HG03354 (cell line): ENCODE results near the gene C19orf33.
"Not testable (repeated sequence)": the region's sequence is repeated elsewhere in the genome, so short reads cannot be mapped to it uniquely, and the experiment has no call there.

Experiments
- ATAC-seq: cut with Tn5 transposase; IDR thresholded peaks from one replicate; pipeline ENCODE4 v1.9.1; 2021; ENCODE audit warnings: mild to moderate bottlenecking; ENCODE audit not compliant: unreplicated experiment, poor library complexity, severe bottlenecking

C19orf33 gene

GRCh38 chr19:38303517-38304351 is at the start of gene C19orf33:
TSS of gene C19orf33 (plus strand) at chr19:38304251. CDS start at chr19:38304262, 11 bp downstream.
- ATAC-seq = no peak

DNA sequence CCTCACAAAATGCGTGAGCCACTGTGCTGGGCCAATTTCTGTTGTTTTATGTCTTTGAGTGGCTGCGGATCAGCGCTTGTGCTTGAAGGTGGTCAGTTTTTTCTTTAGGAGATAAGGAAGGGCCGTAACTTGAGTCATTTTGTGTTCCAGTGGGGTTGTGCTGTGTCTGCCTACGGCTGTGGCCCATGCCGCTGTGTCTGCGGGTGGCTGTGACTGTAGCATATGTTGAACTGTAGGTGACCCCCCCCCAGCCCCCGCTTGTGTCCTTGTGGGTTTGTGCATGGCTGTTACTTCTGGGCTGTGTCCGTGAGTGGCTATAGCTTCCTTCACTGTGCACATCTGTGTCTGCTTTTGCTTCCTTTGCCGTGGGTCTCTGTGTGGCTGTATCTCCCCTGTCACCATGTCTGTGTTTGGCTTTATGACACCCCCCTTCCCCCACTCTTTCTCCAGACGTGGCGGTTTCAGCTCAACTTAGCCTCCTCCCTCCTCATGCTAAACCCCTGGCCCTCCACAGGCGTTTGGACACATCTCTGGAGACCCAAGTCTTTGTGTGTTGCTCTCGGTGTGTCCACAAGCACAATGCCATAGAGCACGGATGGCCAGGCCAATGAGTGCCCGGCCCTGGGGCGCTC is 48.6 kb upstream of the C19orf33 start:
- ATAC-seq = no peak

DNA sequence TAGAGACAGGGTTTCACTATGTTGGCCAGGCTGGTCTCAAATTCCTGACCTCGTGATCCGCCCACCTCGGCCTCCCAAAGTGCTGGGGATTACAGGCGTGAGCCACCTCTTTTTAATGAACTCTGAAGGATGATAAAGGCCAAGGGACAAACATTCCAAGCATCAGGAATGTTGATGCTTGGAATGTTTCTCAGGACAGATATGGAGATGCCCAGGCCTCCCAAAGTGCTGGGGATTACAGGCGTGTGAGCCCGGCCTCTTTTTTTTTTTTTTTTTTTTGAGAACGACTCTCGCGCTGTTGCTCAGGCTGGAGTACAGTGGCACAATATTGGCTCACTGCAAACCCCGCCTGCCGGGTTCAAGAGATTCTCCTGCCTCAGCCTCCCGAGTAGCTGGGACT is 42.1 kb upstream of the C19orf33 start:
- not testable (repeated sequence) for ATAC-seq

DNA sequence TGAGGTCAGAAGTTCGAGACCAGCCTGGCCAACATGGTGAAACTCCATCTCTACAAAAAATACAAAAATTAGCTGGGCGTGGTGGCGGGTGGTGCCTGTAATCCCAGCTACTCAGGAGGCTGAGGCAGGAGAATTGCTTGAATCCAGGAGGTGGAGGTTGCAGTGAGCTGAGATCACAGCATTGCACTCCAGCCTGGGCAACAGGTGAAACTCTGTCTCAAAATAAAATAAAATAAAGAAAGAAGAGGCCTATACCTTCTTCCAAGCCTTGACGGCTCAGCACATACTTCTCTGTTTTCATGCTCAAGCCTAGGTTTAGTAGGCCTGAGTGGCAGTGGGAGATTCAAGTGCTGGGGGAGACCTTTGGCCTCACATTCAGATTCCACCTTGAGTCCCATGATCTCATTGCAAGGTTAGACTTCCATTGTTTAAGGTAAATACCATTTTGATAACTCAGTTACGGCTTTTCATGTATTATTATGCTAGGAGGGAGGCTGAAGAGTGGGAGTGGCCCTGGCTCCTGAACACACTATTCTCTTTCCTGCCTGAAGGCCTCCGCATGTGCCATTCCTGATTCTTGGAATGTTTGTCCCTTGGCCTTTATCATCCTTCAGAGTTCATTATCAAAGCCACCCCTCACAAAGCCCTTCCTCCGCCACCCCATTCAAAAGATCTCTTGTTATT is 41.3 kb upstream of the C19orf33 start:
- ATAC-seq = no peak

DNA sequence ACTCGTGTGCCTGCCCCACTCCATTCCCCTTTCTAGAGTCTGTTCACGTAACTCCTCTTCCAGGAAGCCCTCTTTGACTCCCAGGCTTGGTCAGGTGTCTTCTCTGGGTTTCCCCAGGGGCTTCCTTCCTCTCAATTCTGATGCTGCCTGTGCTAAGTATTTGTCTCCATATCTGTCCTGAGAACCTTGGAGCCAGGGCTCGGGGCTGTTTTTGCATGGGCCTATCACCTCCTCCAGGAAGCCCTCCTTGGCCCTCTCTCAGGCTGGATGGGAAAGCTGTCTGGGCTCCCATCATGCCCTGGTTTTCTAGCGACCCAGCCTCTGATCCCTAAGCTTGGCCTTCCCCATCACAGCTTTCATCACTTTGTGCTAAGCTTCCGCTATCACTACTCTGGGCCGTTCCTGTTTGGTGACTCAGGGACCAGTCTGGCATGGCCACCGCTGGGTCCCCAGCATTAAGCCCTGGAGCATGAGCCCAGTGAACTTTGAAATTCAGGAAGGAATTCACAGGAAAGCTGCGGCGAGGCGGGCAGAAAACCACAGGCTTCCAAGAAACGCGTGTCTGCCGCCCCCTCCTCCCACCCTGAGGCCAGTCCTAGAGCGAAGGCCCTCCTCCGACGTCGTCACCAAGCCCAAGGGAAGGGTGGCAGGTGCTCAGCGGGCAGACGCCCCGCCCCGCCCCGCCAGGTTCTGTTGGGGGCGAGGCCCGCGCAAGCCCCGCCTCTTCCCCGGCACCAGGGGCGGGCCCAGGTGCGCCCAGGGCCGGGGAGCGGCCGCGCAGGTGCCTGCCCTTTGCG is 40.2 kb upstream of the C19orf33 start:
- peak; percentile 75 for ATAC-seq

GRCh38 chr19:38264486-38265212 is 39.4 kb upstream of the C19orf33 start, which contains the start of gene SPINT2:
TSS of gene SPINT2 (plus strand) at chr19:38264573. CDS start at chr19:38264893, 320 bp downstream.
- ATAC-seq = peak; percentile 41

DNA sequence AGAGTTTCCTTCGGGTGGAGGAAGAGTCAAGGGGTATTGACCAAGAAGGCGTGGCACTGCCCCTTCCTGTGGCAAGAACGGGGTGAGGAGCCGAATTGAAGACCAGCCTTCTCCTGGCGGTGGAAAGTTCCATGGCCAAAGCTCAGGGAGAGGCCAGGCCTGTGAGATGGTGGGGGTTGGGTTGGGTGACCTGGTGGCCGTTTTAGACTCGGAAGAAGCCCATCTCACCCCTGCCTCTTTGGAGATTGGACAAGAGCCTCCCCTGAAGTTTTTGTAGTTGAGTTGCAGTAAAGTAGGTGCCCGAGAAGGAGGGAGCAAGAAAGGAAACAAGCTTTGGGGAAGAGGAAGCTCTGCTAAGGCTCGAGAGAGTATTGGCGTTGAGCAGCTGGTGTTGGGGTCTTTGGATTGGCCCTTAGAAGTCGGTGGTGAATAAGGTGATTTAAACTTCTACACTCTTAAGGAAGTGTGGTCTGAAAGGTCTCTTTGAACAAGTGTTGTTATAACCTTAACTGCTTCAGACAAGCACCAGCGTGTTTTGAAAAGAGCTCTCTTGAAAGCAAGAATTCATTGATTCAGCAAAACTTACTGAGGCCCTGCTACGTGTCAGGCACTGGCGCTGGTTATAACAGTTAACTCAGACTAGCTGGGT is 38.7 kb upstream of the C19orf33 start:
- ATAC-seq = no peak

GRCh38 chr19:38265921-38266429 is 38.1 kb upstream of the C19orf33 start:
- no peak for ATAC-seq

DNA sequence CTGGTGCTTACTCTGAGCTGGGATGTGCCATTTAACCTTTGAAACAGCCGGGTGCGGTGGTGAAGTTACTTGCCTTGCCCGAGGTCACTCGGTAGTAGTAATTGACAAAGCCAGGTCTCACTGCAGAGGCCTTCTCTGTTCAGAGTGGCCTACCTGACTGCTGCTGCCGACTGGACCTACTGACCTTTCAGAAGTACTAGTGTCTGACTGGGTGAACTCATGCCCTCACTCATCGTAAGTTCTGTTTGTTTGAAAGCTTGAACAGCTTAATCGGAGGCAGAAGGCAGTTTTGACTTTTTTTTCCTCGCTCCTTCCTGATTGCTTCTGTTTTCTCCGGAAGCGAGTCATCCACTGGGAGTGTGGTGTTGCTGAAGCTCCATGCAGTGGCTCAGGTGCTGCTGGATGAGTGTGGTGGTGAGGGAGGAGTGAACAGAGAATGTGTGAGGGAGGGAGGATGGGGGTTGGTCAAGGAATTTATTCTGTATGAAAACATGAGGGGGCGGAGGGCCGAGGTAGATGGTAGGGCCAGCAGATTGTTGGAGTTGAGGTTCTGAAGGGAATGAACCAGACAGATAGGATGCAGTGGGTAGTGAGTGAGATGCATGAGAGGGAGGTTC is 37.0 kb upstream of the C19orf33 start:
- ATAC-seq = no peak

- no peak for ATAC-seq
These were observed 36.1 kb upstream of the C19orf33 start for GRCh38 chr19:38267761-38268483.

DNA sequence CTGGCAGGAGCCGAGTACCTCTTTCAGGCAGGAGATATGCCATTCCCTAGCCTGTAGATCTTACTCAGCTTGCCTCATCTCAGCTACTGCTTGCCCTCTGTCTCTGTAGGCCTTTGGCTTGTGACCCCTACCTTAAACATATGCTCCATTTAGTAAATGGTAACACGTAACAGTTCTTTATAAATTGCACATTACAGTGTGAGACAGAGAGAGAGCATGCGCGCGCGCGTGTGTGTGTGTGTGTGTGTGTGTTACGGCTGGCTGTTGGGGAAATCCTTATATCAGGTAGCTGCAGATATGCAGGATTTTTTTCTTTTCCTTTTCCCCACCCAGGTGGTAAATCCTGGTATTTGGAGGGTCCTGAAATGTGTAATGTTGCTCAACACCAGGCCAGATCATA is 35.5 kb upstream of the C19orf33 start:
- ATAC-seq = no peak

- ATAC-seq = no peak
These were observed 33.4 kb upstream of the C19orf33 start for GRCh38 chr19:38270587-38271167.

DNA sequence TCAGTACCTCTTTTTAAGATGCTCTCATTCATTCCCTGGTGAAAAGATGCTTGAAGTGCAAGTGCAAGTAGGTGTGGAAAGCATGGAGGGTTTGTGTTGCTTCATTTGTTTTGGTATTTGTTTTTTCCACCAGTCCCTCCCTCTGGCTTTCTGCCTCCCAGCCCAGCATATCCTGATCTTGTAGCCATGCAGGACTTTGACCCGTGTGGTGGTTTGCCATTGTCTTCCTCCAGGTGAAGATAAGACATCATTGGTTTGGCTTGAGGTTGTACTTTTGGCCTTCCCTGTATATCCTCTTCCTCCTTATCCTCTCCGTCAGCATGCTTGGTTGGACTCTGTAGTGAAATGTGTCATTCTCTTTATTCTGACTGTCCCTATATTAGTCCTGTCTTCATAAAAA is 30.6 kb upstream of the C19orf33 start:
- no peak for ATAC-seq

DNA sequence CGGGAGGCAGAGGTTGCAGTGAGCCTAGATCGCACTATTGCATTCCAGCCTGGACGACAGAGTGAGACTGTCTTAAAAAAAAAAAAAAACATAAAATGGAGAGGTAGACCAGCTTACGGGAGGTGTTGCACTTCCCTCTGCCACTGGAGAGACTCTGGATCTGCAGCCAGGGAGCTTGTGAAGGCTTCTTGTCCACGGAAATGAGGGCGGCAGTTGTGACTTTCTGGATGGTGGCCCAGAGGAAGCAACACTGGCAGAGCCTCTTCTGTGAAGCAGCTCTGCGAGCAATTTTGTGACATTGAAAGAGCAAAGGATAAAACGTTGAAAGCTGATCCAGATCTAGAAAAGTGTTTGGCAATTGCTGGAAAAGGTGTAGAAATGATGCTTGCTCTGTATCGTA is 29.3 kb upstream of the C19orf33 start:
- no peak for ATAC-seq

GRCh38 chr19:38276942-38277517 is 27.0 kb upstream of the C19orf33 start:
- no peak for ATAC-seq

DNA sequence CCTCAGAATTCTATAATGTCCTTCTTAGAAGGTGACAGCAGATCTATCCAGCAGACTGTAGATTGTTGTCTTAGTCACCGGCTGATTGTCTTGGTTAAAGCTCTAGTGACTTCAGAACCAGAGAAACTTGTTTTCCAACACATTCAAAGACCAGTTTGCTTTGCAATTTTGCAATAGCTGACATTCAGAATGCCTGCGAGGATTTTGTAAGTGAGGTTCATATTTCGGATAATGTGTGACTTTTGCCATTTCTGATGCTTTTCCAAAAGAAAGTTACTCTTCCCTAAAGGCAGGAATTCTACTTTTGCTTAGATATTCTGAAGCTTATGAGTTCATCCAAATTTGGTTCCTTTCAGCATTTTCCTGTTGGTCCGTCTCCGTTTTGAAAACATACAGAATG is 26.5 kb upstream of the C19orf33 start:
- ATAC-seq = no peak
